GM19438 (cell line): ENCODE measurements around the gene DOCK4.

Source experiments
- ATAC-seq: cut with Tn5 transposase; IDR thresholded peaks from one replicate; pipeline ENCODE4 v1.9.1; 2021; ENCODE audit warnings: low read depth; ENCODE audit not compliant: unreplicated experiment

The DOCK4 gene

DNA sequence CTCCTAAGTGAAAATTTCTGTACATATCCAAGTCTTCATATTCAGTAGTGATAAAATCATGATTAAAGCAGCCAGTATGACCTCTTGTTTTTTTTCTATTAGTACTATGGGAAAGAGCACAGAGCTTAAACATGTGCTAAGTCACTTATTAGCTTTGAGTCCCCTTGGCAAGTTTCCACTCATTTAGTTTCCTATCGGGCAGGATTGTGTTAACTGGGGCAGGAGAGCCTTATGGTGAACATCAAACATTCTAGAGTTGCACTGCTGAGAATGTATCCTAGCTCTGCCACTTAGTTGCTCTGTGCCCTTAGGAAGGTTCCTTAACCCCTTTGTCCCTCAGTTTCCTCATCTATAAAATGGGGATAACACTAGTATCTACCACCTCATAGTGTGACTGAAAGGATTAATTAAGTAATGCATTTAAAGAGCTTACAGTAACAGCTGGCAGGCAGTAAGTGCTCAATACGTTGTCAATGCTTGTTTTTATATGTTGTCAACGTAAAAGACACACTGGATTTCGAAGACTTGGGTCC is 117.6 kb downstream of the DOCK4 start:
- ATAC-seq = no peak

DNA sequence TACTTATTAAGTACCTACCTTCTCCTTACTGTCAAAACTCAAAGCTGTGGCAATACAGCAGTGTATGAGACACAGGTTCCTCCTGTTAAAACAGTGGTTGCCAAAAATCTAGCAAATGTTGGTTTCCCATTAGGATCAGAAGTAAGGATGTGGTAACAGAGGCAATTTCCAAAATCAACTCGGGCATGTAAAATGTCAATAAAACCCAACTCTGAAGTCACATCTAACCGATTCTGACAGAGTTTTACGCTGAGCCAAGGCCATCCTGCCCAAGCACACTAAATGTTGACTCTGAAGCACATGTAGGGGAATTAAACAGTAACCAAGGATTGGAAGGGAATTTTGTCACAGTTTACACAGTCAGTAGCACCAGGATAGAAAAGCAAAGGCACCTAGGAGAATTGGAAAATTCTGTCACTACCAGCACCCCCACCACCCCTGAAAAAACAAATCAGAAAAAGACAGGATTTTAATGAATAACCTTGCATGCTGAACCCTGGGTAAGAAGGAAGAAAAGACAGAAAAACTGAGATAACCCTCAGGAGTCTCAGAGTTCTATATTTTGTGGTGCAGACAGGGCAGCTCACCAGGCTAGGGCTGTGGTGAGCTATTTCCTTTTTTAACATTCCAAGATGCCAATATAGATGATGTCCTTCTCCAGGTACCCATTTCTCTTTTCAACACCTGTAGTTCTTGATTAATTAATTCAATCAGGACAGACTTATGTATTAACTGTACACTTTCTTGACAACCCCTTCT is 119.5 kb downstream of the DOCK4 start:
- ATAC-seq = no peak

DNA sequence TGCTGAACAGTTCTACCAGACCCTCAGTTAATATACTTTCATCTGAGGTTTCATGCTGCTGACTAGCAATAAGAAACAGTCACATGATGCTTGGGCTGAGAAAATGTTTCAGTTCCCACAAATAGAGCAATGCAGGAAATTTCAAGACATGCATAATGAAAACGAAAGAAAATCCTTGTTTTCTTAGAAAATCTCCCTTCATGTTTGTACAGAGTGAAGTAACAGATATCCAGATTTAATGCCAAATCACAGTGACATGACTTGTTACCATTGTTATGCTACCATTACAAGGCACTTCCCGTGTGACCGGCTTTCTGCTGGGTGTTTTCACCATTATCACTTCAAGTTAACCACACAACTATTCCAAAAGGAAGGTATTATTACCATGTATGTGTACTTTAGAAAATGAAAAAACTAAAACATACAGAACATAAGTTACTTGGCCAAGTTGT is 121.7 kb downstream of the DOCK4 start:
- ATAC-seq = peak; percentile 52

DNA sequence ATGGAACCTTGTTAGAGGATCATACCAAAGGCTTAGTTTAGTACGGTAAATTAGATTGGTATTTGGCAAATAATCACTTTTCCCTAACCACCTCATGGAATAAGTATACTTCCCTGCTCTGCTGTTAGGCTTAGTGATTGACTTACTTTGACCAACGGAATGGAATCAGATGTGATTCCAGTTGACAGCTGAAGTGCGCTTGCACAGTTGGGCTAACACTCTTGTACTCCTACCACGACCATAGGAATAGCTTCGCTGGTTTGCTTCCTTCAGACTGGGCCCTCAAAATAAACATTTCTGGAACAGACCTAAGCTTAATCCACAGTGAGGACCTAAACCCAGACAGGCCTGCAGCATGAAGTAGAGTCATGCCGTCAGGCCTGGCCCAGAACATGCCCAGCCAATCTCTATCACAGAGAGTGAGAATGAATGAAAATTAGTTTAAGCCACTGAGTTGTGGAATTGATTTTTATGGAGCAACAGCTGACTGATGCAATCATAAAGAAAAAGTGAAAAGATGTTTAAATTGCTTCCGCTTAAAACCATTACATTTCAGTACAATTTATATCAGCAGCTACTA is 122.3 kb downstream of the DOCK4 start:
- ATAC-seq = no peak

- ATAC-seq = no peak
These were observed 123.9 kb downstream of the DOCK4 start for GRCh38 chr7:112082306-112082705.

GRCh38 chr7:112081778-112082177 is 124.4 kb downstream of the DOCK4 start:
- no peak for ATAC-seq

GRCh38 chr7:112080978-112081377 is 125.2 kb downstream of the DOCK4 start:
- ATAC-seq = peak; percentile 55

DNA sequence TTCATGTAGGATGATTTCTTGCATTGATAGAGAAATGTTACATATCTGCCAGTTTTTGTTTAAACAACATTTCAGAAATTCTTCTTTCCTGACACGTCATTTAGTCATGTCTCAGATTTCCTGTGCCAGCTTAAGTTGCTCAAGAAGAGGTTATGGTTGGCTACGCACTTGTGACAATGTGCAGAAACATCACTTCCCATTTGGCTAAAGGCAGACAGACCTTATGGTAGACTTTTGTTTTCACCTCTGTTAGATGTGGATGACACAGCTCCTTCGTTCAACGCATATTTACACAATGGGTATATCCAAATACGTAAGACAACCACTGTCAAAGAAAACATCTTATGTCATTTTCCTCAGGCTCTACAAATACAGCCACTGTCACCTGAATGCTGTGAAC is 125.8 kb downstream of the DOCK4 start:
- peak; percentile 78 for ATAC-seq

GRCh38 chr7:112079673-112080072 is 126.5 kb downstream of the DOCK4 start:
- no peak for ATAC-seq

GRCh38 chr7:112079122-112079521 is 127.1 kb downstream of the DOCK4 start:
- no peak for ATAC-seq

DNA sequence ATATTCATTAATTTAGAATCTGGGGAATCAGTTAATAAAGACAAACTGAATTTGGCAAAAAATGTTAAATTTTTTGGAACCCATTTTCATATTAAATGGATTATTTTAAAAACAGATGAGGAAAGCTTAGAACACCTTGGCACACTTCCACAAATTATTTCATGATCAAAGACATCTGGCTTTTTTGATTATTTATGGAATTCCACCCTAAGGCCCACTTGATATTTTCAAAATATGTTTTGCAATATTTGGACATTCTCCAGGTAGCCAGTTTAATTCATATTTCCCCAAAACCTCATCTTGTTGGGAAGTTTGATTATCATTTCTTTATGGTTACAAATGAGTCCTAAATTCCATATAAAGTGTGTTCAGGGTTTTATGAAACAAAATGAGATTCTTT is 129.9 kb downstream of the DOCK4 start:
- no peak for ATAC-seq

- ATAC-seq = no peak
These were observed 131.7 kb downstream of the DOCK4 start for GRCh38 chr7:112074464-112074863.

- ATAC-seq = no peak
These were observed 132.7 kb downstream of the DOCK4 start for GRCh38 chr7:112073530-112073929.

GRCh38 chr7:112072541-112073245 is 133.5 kb downstream of the DOCK4 start:
- no peak for ATAC-seq

DNA sequence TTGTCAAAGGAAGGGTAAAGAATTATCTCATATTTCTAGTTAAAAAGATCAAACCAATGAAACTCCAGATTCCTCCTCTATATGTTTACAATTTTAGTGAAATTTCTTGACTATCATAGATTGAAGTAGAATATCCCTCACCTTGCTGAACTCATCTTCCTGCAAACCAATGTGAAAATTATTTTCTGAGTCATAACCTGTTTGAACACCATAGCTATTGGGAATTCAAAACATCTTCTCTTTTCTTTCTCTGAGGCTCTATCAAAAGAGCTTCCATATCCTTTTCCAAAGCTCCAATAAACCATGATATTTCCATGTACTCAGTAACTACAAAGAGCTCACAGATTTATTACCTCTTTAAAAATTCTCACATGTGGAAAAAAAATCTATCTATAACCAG is 134.3 kb downstream of the DOCK4 start:
- ATAC-seq = no peak

DNA sequence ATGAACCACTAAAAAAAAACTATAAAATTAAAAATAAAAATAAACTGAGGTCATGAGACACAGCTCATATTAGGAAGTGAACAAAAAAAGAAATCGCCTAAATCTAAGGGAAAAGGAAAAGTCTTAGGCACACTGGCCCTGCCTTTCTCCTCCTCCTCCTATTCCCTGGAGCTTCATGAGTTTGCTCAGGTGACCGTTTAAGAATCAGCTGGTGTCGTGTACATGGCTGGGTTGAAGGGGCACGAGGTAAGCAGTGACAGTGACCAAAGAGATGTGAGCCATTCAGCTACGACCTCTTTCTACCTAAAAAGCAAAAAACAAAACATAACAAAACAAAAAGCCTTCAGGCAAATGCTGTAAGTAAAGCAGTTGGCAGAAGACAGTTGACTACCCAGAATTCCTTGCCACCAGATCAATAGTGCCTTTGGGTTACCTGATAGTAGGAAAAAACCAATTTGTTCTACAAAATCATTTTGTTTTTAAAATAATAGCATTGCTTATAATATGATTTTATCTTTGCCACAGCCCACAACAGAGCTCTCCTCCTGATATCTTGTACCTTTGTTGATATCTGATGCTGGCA is 135.4 kb downstream of the DOCK4 start:
- ATAC-seq = no peak

DNA sequence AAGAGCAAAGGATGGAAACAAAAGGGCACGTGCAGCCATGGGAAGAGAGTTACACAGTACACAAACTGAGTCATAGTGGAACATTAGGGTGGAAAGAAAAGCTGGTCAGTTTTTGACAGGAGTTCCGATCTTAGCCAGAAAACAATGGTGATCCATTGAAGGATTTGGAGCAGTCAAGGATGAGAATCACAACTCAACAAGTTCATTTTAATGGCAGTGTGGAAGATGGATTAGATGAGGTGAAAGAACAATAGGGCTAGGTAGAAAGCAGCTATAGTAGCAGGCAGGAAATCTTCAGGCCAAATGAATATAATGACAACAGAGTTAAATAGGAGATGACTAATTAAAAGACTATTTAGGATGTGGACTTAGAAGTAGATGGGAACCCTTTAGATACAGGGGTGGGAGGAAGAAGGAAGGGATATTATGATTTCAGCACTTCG is 136.3 kb downstream of the DOCK4 start:
- no peak for ATAC-seq

DNA sequence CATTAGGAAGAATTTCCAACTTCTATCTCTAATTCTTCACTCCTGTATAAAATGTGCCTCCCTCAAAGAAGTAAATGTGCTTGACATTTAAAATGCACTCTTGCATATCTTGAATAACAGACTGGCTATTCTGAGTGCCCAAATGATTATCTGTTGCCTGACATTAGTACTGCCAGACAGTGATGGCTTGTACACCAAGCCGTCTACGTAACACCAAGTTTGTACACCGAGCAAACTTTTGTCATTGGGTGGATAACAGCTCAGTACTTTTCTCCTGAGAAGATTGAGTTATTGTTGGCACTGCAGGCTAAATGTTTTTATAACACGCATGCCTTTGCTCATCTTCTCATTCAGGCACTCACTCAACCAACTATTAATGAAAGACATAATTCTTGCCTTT is 137.2 kb downstream of the DOCK4 start:
- ATAC-seq = no peak

- ATAC-seq = no peak
These were observed 138.3 kb downstream of the DOCK4 start for GRCh38 chr7:112067632-112068540.

- ATAC-seq = no peak
These were observed 139.0 kb downstream of the DOCK4 start for GRCh38 chr7:112067200-112067599.
